HG02759 (cell line): Measurements from ENCODE around the gene KRT81.
"Not testable (repeated sequence)": the region's sequence is repeated elsewhere in the genome, so short reads cannot be mapped to it uniquely, and the experiment has no call there.

ENCODE experiments used
- ATAC-seq: cut with Tn5 transposase; IDR thresholded peaks from one replicate; pipeline ENCODE4 v1.9.1; 2021; ENCODE audit warnings: mild to moderate bottlenecking, moderate library complexity; ENCODE audit not compliant: unreplicated experiment

Gene KRT81

GRCh38 chr12:52278575-52279421 is 12.5 kb downstream of the KRT81 start:
- ATAC-seq: peak; percentile 89

- ATAC-seq: no peak
Measured at GRCh38 chr12:52277486-52278245, 13.7 kb downstream of the KRT81 start.

- no peak for ATAC-seq
Measured at GRCh38 chr12:52275686-52276085, 15.6 kb downstream of the KRT81 start.

DNA sequence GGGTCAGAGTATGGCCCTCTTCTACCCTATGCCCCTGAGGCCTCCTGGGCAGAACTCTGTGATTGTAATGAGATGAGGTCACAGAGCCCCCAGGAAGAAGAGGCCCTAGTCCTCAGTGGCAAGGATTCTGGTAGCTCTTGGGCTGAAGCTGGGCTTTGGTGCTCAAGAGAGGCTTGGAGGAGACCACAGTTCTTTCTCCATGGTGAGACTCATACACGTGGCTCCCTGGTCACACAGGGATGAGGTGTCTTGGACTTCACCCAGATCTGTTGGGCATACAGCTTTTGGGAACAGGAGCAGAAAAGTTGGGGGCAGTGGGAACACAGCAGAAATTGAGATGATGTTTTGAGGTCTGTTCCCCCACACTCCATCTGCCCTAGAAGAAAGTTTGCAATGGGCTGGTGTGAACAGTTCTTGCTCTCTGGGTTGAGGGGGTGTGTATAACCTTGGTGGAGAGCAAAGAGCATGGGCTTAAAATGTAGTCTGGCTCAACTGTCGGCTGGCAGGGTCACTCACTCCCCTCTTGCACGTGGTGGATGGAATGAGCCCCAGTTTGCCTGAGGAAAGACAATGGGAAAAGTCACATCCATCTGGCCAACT is 16.7 kb downstream of the KRT81 start, which contains the start of gene KRT86:
Gene KRT86, plus strand, starts transcription at position 125 of the 600 bp plus-strand sequence. CDS start 27,272 bp downstream, outside the sequence.
- no peak for ATAC-seq

GRCh38 chr12:52271158-52271557 is 20.2 kb downstream of the KRT81 start:
- no peak for ATAC-seq

- no peak for ATAC-seq
Measured at GRCh38 chr12:52270541-52271070, 20.7 kb downstream of the KRT81 start.

- no peak for ATAC-seq
Measured at GRCh38 chr12:52268212-52268611, 23.1 kb downstream of the KRT81 start.

DNA sequence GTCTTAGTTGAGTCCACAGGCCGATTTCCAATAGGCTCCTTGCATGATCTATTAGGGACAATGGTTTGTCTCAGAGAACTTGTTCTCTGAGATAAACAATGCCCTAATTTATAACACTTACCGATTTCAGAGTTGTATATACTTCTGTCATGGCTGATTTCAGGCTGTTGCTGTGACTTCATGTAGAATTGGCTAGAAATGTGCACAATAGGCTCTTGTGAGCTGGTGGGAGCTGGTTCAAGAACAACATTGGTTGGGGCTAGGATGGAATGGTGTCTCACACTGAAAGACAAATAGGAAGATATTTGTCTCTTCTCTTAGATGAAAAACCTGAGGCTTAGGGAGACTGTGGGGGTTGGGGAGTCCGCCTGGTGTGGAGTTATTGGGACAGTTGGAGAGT is 23.6 kb downstream of the KRT81 start:
- ATAC-seq: no peak

DNA sequence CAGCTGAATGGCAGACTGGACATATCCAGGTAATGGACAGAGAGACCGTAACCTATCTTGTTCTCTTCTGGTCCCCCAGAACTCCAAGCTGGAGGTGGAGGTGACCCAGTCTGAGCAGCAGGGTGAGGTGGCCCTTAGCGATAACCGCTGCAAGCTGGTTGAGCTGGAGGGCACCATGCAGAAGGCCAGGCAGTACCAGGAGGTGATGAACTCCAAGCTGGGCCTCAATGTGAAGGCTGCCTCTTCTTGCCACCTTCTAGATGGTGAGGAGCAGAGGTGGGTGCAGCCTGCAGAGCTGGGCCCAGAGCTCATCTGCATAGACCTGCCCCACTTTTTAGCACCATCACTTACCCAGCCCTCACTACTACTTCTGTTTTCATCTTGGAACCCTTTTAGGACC is 24.1 kb downstream of the KRT81 start:
- ATAC-seq: no peak

DNA sequence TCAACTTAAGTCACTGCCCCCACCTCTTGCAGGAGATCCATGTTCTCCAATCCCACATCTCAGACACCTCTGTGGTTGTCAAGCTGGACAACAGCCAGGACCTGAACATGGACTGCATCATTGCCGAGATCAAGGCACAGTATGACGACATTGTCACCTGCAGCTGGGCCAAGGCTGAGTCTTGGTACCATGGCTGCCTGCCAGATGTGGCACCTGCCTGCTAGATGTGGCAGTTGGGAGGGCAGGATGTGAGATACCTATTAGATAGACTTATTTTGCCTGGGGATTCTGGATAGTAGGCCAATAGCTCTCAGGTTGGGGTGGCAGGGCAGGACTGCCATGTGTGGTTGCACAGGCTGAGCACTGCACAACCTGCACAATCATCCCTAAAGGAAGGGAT is 24.8 kb downstream of the KRT81 start:
- ATAC-seq: no peak

GRCh38 chr12:52264435-52264825 is 26.9 kb downstream of the KRT81 start:
- ATAC-seq: no peak

DNA sequence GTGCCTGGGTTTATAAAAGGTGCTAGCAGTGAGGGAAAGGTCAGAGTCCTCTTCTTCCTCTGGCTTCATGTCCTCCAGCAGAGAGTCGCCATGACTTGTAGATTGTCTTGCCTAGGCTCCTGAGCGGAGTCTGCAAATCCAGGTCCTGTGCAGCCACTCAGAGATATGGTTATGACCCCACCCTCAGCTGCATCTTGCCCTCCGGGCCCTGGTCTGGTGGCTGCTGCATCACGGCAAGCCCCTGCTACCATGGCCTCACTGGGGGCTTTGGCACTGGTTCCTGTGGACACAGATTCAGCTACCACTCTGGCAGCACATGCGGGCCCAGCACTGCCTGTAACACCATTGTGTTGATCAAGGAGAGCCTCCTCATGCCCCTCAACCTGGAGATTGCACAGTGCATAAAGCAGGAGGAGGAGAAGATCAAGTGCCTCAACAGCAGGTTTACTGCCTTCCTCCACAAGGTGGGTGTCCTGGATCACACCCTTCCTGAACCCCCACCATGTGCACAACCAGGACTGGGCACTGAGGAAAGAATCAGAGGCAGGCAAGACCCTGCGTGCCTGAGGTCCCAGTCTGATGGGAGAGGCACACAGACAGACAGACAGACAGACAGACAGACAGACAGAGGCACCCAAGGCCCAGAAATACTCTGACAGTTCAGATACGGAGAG is 27.4 kb downstream of the KRT81 start:
- ATAC-seq: no peak

- no peak for ATAC-seq
Measured at GRCh38 chr12:52262286-52262685, 29.0 kb downstream of the KRT81 start.

DNA sequence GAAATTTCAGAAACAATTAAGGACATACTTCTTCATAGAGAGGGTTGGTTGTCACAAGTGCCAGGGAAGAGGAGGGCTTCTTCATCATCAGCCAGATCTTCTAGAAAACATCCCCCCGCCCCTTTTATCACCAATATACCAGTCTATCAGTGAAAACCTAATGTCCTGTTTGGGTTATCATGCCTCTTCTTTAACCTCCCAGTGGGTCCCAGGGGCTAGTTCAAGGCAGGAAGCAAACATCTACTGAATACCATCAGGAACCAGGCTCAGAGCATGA is 30.2 kb downstream of the KRT81 start:
- no peak for ATAC-seq

- no peak for ATAC-seq
Measured at GRCh38 chr12:52260361-52261207, 30.8 kb downstream of the KRT81 start.

- ATAC-seq: no peak
Measured at GRCh38 chr12:52259657-52260243, 31.6 kb downstream of the KRT81 start.

DNA sequence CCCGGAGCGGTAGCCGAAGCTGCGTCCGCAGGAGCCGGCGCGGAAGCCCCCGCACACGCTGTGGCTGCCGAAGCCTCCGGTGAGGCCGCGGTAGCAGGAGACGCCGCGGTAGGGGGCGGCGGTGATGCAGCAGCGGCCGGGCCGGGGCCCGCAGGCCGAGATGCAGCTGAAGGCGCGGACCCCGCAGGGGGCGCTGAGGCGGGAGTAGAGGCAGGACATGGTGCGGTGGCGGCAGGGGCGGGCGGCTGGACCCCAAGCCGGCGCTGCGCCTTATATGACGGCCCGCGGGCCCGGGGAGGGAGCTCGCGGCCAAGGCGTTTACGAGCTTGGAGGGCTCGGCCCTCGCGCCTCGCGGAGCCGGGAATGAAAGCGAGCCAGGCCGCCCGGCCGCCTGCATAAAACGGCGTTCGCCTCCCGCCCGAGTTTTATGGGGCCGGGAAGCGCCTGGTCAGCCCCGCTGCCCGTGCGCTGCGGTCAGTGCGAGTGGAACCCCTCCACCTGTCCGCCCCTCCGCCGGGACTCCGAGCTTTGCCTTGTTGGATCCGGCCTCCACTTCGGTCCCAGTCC is 32.9 kb downstream of the KRT81 start:
- ATAC-seq: no peak

GRCh38 chr12:52257922-52258321 is 33.4 kb downstream of the KRT81 start:
- ATAC-seq: not testable (repeated sequence)

DNA sequence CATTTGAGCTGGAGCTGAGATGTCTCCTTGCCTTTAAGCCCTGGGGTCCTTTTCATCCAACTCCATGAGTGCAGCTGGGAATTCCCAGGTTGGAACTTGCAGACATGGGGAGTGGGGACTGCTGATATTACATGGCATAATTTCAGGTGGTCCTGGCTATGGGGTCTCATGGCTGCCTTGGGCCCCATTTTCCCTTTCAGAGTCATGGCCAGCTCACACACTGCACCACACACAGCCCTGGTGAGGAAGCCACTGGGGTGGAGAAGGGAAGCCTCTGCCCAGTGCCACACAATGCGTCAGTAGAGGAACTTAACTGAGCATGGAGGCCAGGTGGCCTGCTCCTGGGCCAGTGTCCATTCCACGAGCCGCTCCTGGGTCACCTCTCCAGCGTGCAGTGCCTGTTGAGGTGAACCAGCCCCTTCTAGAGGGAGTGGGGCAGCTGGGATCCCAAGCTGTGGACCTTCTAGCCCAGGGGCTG is 34.2 kb downstream of the KRT81 start:
- no peak for ATAC-seq
